ENCODE data around the gene KCNQ1. TPM values are rescaled to one million over a fixed set of nuclear protein-coding genes. Genes with fewer than 3 reads are reported as not detected.

The KCNQ1 gene
- polyA plus RNA-seq, 1 donor (not counting 4 experiments of a cell fraction or from before 2014, with no cell fraction given) = not detected

DNA sequence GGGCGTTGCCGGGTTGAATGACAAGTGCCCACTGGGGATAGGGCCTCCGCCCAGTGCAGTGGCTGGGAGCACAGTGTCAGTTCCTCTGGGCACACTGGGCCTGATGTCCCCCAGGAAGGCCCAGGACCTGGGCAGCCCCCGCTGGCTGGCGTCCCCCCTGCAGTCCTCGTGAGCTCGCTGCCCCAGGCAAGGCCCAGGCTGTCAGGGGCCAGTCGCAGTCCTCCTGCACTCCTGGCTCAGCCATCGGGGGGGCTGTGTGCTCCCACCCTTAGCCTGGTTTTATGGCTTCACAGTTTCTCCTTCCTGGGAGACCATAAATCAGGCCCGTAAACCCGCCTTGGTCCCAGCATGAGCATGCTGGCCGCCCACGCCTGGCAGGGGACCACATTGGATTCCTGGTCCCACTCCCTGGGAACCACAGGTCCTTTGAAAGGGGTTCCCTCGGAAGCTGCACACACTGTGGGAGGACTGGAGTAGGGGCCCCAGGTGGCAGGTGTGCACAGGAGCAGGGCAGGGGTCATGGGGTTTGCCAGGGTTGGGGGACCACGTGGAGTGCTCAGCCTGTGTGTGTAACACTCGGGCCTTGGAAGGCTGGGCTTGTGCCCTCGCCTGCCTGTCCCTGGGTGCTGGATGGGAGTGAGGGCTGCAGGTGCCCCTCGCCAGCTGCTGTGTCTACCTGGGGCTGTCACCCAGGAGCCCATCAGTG is 141.4 kb downstream of the KCNQ1 start:
- Histone ChIP-seq H3K4me1 (ENCODE audit: control insufficient read depth, extremely low read depth, insufficient read depth, low read length) (no peaks in the 10 kb centered on the region), H3K79me2 (ENCODE audit: control insufficient read depth, insufficient read depth, low read length) (no peaks in the 10 kb centered on the region), H3K36me3 (ENCODE audit: control insufficient read depth in 2 of 2, extremely low read depth in 1 of 2, insufficient read depth in 2 of 2, low read length in 2 of 2) (no peaks in the 10 kb centered on the region), H3K27ac (ENCODE audit: control insufficient read depth, insufficient read depth, low read length) (no peak overlapping the region), H3K27me3 (ENCODE audit: control insufficient read depth, extremely low read depth, insufficient read depth, low read length) (peaks cover 6% of the 10 kb centered on the region), H3K4me2 (ENCODE audit: control insufficient read depth, extremely low read depth, insufficient read depth, low read depth, low read length) (no peak overlapping the region), H4K20me1 (ENCODE audit: control insufficient read depth, extremely low read depth, insufficient read depth, low read length) (no peaks in the 10 kb centered on the region), H2AFZ (ENCODE audit: control insufficient read depth, low read length) (no peak overlapping the region), H3K9ac (ENCODE audit: control insufficient read depth, extremely low read depth, insufficient read depth, low read length) (no peak overlapping the region), H3K9me3 (ENCODE audit: control insufficient read depth, low read depth, low read length) (no peaks in the 10 kb centered on the region), H3K4me3 (ENCODE audit: control insufficient read depth in 2 of 3, extremely low read depth in 1 of 3, insufficient read depth in 2 of 3, low read depth in 1 of 3, low read length in 3 of 3) (no peak overlapping the region), H3K9me1 (ENCODE audit: control insufficient read depth, extremely low read depth, insufficient read depth, low read length) (no peaks in the 10 kb centered on the region)
- FAIRE-seq = no peak
- dilution Hi-C loops (cut with MboI; ENCODE audit: extremely low pct_ligation_motif_present, low sequenced_read_pairs) = no loop called here
- no peak for DNase-seq (ENCODE audit: low read depth, low spot score)
- no peak for TF ChIP-seq EZH2 (IDR thresholded peaks at IDR 0.05; ENCODE audit: low read length)
- TF ChIP-seq, protein P1, sequence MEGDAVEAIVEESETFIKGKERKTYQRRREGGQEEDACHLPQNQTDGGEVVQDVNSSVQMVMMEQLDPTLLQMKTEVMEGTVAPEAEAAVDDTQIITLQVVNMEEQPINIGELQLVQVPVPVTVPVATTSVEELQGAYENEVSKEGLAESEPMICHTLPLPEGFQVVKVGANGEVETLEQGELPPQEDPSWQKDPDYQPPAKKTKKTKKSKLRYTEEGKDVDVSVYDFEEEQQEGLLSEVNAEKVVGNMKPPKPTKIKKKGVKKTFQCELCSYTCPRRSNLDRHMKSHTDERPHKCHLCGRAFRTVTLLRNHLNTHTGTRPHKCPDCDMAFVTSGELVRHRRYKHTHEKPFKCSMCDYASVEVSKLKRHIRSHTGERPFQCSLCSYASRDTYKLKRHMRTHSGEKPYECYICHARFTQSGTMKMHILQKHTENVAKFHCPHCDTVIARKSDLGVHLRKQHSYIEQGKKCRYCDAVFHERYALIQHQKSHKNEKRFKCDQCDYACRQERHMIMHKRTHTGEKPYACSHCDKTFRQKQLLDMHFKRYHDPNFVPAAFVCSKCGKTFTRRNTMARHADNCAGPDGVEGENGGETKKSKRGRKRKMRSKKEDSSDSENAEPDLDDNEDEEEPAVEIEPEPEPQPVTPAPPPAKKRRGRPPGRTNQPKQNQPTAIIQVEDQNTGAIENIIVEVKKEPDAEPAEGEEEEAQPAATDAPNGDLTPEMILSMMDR (optimal IDR thresholded peaks at IDR 0.05 in 1 of 3, IDR thresholded peaks at IDR 0.05 in 1 of 3, conservative IDR thresholded peaks at IDR 0.05 in 1 of 3; ENCODE audit: extremely low read depth in 1 of 3, insufficient read depth in 2 of 3, low read length in 3 of 3) = no peak

DNA sequence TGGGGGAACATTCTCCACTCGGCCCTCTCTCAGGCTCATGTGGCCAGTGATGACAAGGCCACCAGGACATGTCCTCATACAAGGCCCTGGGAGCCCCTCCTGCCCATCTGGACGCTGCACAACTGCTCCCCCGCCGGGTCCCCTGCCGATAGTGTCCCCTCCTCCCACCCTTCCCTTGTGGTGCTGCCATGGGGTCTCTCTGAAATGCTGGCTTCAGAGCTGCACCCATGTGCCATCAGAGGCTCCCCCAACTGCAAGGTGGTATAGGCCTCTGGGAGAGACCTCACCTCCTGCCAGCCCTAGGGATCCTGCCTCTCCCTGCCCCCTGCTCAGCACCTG is 142.0 kb downstream of the KCNQ1 start:
- Histone ChIP-seq H4K20me1 (ENCODE audit: control insufficient read depth, extremely low read depth, insufficient read depth, low read length) (no peaks in the 10 kb centered on the region), H3K9me3 (ENCODE audit: control insufficient read depth, low read depth, low read length) (no peaks in the 10 kb centered on the region), H3K4me1 (ENCODE audit: control insufficient read depth, extremely low read depth, insufficient read depth, low read length) (no peaks in the 10 kb centered on the region), H3K4me3 (ENCODE audit: control insufficient read depth in 2 of 3, extremely low read depth in 1 of 3, insufficient read depth in 2 of 3, low read depth in 1 of 3, low read length in 3 of 3) (no peak overlapping the region), H3K4me2 (ENCODE audit: control insufficient read depth, extremely low read depth, insufficient read depth, low read depth, low read length) (no peak overlapping the region), H2AFZ (ENCODE audit: control insufficient read depth, low read length) (no peak overlapping the region), H3K79me2 (ENCODE audit: control insufficient read depth, insufficient read depth, low read length) (no peaks in the 10 kb centered on the region), H3K36me3 (ENCODE audit: control insufficient read depth in 2 of 2, extremely low read depth in 1 of 2, insufficient read depth in 2 of 2, low read length in 2 of 2) (no peaks in the 10 kb centered on the region), H3K9ac (ENCODE audit: control insufficient read depth, extremely low read depth, insufficient read depth, low read length) (no peak overlapping the region), H3K9me1 (ENCODE audit: control insufficient read depth, extremely low read depth, insufficient read depth, low read length) (no peaks in the 10 kb centered on the region), H3K27me3 (ENCODE audit: control insufficient read depth, extremely low read depth, insufficient read depth, low read length) (peaks cover 6% of the 10 kb centered on the region), H3K27ac (ENCODE audit: control insufficient read depth, insufficient read depth, low read length) (no peak overlapping the region)
- FAIRE-seq = no peak
- dilution Hi-C loops (cut with MboI; ENCODE audit: extremely low pct_ligation_motif_present, low sequenced_read_pairs) = no loop called here
- no peak for DNase-seq (ENCODE audit: low read depth, low spot score)
- TF ChIP-seq, protein P1 (optimal IDR thresholded peaks at IDR 0.05 in 1 of 3, IDR thresholded peaks at IDR 0.05 in 1 of 3, conservative IDR thresholded peaks at IDR 0.05 in 1 of 3; ENCODE audit: extremely low read depth in 1 of 3, insufficient read depth in 2 of 3, low read length in 3 of 3) = no peak

All from keratinocyte (primary cell).